Fibroblast of skin of abdomen (primary cell): ENCODE data around the gene PDXP.

ENCODE experiments used
- DNase-seq: peaks from one replicate; pipeline ENCODE4 v3.0.0-alpha.2; 2013

The PDXP gene

GRCh38 chr22:37697538-37697835 lies 39.0 kb downstream of the PDXP start:
- no peak for DNase-seq

DNA sequence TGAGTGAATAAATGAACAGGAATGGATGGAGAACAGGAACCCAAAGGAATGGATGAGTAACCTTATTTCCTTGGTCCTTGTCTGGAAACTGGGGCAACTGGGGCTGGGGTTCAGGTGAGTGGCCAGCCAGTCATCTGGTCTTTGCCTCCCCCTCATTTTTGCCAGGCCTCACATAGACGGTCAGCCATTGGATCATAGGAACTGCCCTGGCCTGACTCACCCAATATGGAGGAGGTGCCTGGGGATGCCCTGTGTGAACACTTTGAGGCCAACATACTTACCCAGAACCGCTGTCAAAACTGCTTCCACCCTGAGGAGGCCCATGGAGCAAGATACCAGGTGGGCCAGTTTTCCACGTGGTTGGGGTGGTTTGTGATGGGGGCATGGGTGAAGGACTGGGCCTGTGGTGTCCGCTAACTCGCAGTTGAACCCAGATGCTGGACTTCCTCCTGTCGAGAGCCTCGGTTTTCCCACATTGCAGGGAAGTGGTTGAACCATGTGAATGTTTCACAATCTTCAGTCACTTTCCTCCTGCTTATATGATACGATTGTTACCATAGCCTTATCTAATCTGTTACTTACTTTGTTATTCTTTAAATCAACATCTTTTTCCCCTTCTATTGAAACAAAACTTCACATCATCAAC lies 42.7 kb downstream of the PDXP start:
- no peak for DNase-seq

DNA sequence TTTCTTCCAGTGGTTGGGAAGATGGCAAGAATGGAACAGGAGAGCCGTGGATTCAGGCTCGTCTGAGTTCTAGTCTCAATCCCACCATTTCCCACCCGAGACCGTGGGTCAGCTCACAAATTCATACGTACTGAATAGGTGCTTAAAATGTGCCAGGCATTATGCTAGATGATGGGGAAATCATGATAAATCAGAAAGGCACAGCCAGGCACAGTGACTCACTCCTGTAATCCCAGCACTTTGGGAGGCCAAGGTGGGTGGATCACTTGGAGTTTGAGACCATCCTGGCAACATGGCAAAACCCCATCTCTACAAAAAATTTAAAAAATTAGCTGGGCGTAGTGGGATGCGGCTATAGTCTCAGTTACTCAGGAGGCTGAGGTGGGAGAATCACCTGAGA lies 45.4 kb downstream of the PDXP start:
- no peak for DNase-seq

DNA sequence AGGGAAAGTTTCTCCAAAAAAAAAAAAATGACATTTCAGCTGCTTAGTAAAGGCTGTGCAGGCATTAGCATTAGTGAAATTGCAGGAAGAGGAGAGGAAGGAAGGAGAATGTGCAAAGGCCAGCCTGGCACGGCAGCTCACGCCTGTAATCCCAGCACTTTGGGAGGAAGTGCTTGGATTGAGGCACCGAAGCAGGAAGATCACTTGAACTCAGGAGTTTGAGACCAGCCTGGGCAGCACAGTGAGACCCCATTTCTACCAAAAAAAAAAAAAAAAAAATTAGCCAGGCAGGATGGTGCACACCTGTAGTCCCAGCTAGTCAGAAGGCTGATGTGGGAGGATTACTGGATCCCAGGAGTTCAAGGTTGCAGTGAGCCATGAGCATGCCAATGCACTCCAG lies 46.1 kb downstream of the PDXP start:
- DNase-seq, result no peak

GRCh38 chr22:37705205-37705604 lies 46.7 kb downstream of the PDXP start:
- DNase-seq, result no peak

DNA sequence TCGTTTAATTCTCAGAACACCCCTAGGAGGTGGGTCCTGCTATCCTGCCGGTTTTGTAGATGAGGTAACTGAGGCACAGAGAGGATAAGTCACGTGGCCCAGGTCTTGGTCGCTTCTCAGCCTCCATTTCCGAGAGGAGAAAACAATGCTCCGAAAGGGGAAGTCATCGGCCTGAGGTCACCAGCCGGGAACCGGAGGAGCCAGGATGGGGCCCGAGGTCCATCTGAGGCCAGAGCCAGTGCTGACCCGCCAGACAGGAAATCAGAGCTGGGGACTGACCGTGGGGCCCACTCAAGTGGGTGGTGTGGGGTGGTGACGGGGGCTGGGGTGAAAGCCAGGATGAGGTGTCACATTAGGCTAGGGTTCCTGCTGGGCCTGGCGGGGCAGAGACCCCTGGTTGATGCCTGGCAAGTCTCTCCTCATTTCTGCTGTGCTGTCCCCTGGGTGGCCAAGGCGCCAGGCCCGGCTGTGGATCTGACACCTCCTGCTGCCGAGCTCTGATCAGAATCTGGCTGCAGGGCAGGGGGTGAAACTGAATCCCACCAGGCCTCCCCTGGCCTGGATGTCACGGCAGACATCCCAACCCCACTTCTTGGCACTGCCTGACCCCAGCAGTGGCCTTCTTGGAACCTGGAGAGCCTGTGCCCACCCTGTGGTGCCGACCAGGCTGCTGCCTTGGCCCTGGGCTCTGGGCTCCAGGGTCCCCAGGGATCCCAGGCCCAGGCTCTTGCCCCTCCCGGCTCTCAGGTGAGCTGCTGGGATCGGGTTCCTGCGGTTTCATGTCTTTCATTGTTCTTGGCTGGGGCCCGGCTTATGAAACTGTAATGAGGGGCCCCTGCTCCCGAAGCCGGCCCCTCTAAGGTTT lies 50.3 kb downstream of the PDXP start:
- no peak for DNase-seq

- DNase-seq, result no peak
Measured at GRCh38 chr22:37709445-37709765, 50.9 kb downstream of the PDXP start.

- no peak for DNase-seq
Measured at GRCh38 chr22:37710675-37711074, 52.2 kb downstream of the PDXP start.

DNA sequence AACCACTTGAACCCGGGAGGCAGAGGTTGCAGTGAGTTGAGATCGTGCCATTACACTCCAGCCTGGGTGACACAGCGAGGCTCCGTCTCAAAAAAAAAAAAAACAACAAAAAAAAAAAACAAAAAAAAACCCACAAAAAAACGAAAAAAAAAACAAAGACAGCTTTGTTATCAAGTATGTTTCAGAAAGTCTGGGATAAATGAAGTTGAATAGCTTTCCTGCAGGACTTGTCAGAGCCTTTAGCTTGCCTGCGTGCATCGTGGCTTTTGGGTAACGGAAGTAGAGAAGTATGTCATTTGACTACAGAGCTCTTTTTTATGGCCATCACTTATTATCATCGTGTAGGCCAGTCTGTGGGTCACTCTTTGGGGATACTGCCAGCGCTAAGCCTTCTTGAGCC lies 53.0 kb downstream of the PDXP start:
- no peak for DNase-seq

DNA sequence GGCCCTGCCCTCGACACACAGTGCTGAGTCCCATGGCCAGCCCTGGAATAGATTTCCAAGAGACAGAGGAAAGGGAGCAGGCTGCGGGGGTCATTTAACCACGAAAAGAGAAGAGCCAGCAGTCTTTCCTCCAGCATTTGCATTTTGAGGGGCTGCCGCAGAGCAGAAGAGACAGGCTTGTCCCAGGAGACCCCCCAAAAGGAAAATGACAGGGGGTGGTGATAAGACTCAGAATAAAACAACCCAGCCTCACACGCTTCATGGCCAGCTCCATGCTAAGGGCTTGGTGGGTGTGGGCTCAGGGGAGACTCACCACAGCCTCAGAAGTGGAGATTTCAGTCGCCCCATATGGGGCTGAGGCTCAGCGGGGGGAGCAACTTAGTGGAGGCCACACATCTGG lies 55.2 kb downstream of the PDXP start:
- no peak for DNase-seq

DNA sequence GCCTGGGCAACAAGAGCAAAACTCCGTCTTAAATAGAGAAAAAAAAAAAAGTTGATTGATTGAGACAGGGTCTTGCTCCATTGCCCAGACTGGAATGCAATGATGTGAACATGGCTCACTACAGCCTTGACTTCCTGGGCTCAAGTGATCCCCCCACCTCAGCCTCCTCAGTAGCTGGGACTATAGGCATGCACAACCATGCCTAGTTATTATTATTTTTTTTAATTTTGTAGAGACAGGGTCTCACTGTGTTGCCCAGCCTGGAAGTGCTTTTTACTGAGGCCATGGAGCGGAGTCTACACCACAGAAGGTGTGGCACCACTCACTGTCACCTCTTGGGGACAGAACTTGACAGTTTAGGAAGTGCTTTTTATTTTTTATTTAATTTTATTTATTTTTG lies 56.1 kb downstream of the PDXP start:
- DNase-seq, result no peak

GRCh38 chr22:37715760-37716159 lies 57.2 kb downstream of the PDXP start:
- DNase-seq, result no peak
